Progenitor cell of endocrine pancreas (in vitro differentiated cells): ENCODE results near the gene FMN1. TPM values are rescaled to one million over a fixed set of nuclear protein-coding genes. Genes with fewer than 3 reads are reported as not detected.

Experiments used
- DNase-seq: peaks from one replicate; pipeline ENCODE4 v3.0.0; 2021; ENCODE audit warnings: low spot score; ENCODE audit not compliant: unreplicated experiment
- H3K27ac Mint-ChIP-seq: 2 replicates; pipeline ENCODE4 v1.8.0; 2021; ENCODE audit warnings: mild to moderate bottlenecking, moderate library complexity, mixed read lengths
- H3K27me3 Mint-ChIP-seq: 2 replicates; pipeline ENCODE4 v1.8.0; 2021; ENCODE audit warnings: mixed read lengths
- H3K36me3 Mint-ChIP-seq: 2 replicates; pipeline ENCODE4 v1.8.0; 2022; ENCODE audit warnings: mixed read lengths; ENCODE audit not compliant: insufficient read depth
- H3K4me1 Mint-ChIP-seq: 2 replicates; pipeline ENCODE4 v1.8.0; 2021; ENCODE audit warnings: low read depth, mixed read lengths
- H3K4me3 Mint-ChIP-seq: 2 replicates; pipeline ENCODE4 v1.8.0; 2021; ENCODE audit warnings: low read depth, mild to moderate bottlenecking, moderate library complexity, mixed read lengths
- H3K9me3 Mint-ChIP-seq: 2 replicates; pipeline ENCODE4 v1.8.0; 2021; ENCODE audit warnings: low read depth, mixed read lengths
- total RNA-seq: library from RNA; stranded (reverse); gene quantifications from 2 replicates; pipeline ENCODE4 v1.2.1, GENCODE V29; 2021
- TF ChIP-seq, protein P1 (sequence below): fragments of 200-600 bp; sonication (generic); IDR thresholded peaks from one replicate; pipeline ENCODE4 v1.5.0; 2021; ENCODE audit warnings: antibody characterized with exemption, mild to moderate bottlenecking; ENCODE audit not compliant: unreplicated experiment

The FMN1 gene
- total RNA-seq, 1 donor from 2014 or later, result 0.41 TPM

DNA sequence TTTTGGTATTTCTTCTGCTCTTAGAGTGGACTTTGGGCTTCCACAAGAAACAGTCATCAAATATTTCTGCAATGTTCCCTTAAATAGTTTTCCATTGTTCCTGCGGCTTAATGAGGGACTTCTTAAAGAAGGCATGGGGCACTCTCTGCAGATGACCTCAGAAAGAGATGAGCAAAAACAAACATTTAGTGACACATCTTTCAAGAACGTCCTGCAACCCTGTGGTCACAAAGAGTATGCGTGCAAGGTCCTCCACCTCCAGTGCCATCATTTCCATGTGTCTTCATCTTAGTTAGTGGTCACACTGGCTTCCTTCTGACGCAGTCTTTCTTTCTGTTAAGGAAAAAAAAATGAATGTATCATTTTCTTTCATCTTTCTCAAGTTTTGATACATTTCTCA, 420.5 kb downstream of the FMN1 start:
- Mint-ChIP-seq H3K9me3 (no peaks in the 10 kb centered on the region), H3K27me3 (no peaks in the 10 kb centered on the region), H3K36me3 (no peaks in the 10 kb centered on the region), H3K4me3 (no peak overlapping the region), H3K27ac (no peak overlapping the region), H3K4me1 (peaks cover 2% of the 10 kb centered on the region)
- TF ChIP-seq, protein P1, sequence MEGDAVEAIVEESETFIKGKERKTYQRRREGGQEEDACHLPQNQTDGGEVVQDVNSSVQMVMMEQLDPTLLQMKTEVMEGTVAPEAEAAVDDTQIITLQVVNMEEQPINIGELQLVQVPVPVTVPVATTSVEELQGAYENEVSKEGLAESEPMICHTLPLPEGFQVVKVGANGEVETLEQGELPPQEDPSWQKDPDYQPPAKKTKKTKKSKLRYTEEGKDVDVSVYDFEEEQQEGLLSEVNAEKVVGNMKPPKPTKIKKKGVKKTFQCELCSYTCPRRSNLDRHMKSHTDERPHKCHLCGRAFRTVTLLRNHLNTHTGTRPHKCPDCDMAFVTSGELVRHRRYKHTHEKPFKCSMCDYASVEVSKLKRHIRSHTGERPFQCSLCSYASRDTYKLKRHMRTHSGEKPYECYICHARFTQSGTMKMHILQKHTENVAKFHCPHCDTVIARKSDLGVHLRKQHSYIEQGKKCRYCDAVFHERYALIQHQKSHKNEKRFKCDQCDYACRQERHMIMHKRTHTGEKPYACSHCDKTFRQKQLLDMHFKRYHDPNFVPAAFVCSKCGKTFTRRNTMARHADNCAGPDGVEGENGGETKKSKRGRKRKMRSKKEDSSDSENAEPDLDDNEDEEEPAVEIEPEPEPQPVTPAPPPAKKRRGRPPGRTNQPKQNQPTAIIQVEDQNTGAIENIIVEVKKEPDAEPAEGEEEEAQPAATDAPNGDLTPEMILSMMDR, result no peak
- DNase-seq, result no peak

DNA sequence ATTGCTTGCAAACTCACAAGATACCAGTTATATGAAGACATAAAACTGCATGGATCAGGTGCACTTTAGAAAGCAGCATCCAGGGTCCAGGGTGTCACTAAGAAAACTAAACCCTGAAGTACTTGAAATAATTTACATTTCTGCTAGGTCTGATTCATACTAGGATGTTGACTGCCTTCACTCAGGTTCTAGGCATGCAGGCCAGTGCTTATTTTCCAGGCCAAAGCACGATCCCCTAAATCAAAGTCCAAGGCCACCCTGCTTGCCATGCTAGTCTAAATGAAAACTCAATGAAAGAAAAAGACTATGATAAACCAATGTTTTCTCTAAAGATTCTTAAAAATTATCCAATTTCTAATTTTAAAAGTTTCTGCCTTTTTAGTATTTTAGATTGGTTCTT, 427.3 kb downstream of the FMN1 start:
- Mint-ChIP-seq H3K9me3 (no peaks in the 10 kb centered on the region), H3K36me3 (no peaks in the 10 kb centered on the region), H3K27me3 (no peaks in the 10 kb centered on the region), H3K27ac (no peak overlapping the region), H3K4me1 (no peaks in the 10 kb centered on the region), H3K4me3 (no peak overlapping the region)
- TF ChIP-seq, protein P1, result no peak
- no peak for DNase-seq

DNA sequence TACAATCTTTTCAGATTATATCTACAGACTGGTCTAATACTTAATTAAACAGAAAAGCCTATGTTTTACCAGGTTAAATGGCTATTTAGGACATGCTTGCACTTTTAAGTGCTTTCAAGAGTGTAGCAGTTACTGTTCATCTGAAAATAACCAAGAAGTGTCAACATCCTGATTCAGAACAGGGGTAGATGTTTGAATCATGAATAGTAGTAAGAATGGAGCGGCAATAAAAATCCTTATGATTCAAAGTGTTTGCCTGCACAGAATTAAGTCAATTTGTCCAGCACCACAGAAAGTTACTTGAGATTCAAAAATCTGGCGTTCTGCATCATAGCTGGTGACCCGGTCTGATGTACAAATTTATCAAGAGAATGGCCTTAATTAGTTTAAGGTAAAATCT, 428.4 kb downstream of the FMN1 start:
- H3K36me3 Mint-ChIP-seq, result no peaks in the 10 kb centered on the region
- TF ChIP-seq, protein P1, result no peak
- no peaks in the 10 kb centered on the region for H3K9me3 Mint-ChIP-seq
- H3K4me3 Mint-ChIP-seq, result no peak overlapping the region
- no peak for DNase-seq
- H3K27me3 Mint-ChIP-seq, result no peaks in the 10 kb centered on the region
- H3K27ac Mint-ChIP-seq, result no peak overlapping the region
- no peaks in the 10 kb centered on the region for H3K4me1 Mint-ChIP-seq

DNA sequence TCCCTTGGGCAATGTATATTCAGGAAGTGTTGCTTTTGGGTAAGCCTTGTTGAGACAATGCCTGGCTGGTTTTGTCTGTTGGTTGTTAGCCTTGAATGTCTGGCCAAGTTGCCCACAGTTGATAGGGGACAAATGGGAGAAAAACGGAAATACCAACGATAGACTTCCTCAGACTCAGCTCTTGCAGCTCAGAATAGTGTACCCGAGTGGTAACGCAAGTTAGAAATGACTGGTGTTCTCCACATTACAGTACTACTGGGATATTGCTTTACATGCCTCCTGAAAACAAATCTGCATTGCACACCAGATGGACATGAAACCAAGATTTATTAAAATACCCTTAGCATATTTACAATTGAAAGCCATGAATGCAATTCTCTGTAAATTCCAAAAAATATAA, 429.3 kb downstream of the FMN1 start:
- Mint-ChIP-seq H3K4me3 (no peak overlapping the region), H3K36me3 (no peaks in the 10 kb centered on the region), H3K9me3 (no peaks in the 10 kb centered on the region), H3K27me3 (peaks cover 3% of the 10 kb centered on the region), H3K4me1 (no peaks in the 10 kb centered on the region), H3K27ac (no peak overlapping the region)
- DNase-seq, result no peak
- TF ChIP-seq, protein P1, result no peak

DNA sequence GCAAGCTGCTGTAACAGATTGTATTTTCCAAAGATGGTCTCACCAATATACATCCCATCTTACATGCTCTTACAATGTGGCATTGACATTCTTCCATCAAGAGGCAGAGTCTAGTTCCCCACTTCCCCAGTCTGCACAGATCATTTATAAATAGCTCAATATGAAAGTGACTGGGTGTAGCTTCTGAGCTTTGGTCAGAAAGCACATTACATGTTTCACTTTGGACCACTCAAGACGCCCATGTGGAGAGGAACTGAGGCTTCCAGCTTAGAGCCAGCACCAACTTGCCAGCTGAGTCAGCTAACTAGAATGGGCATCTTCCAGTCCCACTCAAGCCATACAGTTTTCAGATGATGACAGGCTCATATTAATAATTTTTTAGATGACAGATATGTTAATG, 431.2 kb downstream of the FMN1 start:
- Mint-ChIP-seq H3K36me3 (no peaks in the 10 kb centered on the region), H3K27me3 (peaks cover 5% of the 10 kb centered on the region), H3K27ac (no peak overlapping the region), H3K9me3 (no peaks in the 10 kb centered on the region), H3K4me1 (no peaks in the 10 kb centered on the region), H3K4me3 (no peak overlapping the region)
- TF ChIP-seq, protein P1, result no peak
- DNase-seq, result no peak
